Karpas-422 (cell line): Measurements from ENCODE around the gene RAB6C. TPM values are rescaled to one million over a fixed set of nuclear protein-coding genes. Genes with fewer than 3 reads are reported as not detected.
"Not testable (repeated sequence)": the region's sequence is repeated elsewhere in the genome, so short reads cannot be mapped to it uniquely, and the experiment has no call there.

Experiments
- DNase-seq: peaks from one replicate; pipeline ENCODE4 v3.0.0-alpha.2; 2015
- H2AFZ ChIP-seq: fragments of 200-600 bp; sonication (generic); 2 replicates; pipeline ENCODE4 v1.6.1; 2014; ENCODE audit warnings: antibody characterized with exemption, low read length, mixed read lengths
- H3K27ac ChIP-seq: fragments of 200-600 bp; sonication (generic); 2 replicates; pipeline ENCODE4 v1.5.1; 2014; ENCODE audit warnings: mild to moderate bottlenecking, low read length, moderate library complexity
- H3K27me3 ChIP-seq: fragments of 200-600 bp; sonication (generic); 2 replicates; pipeline ENCODE4 v1.6.1; 2014; ENCODE audit warnings: low read length, mixed read lengths
- H3K36me3 ChIP-seq: fragments of 200-600 bp; sonication (generic); 2 replicates; pipeline ENCODE4 v1.6.1; 2014; ENCODE audit warnings: low read length, mixed read lengths; ENCODE audit not compliant: insufficient read depth
- H3K4me1 ChIP-seq: fragments of 200-600 bp; sonication (generic); 2 replicates; pipeline ENCODE4 v1.6.1; 2014; ENCODE audit warnings: mild to moderate bottlenecking, low read length, mixed read lengths
- H3K4me2 ChIP-seq: fragments of 200-600 bp; sonication (generic); 2 replicates; pipeline ENCODE4 v1.6.1; 2014; ENCODE audit warnings: low read length, low read depth, mild to moderate bottlenecking; ENCODE audit not compliant: poor library complexity, severe bottlenecking
- H3K4me3 ChIP-seq: fragments of 200-600 bp; sonication (generic); 2 replicates; pipeline ENCODE4 v1.5.1; 2014; ENCODE audit warnings: mild to moderate bottlenecking, antibody characterized with exemption, low read length, mixed read lengths
- H3K79me2 ChIP-seq: fragments of 200-600 bp; sonication (generic); 2 replicates; pipeline ENCODE4 v1.6.1; 2014; ENCODE audit warnings: mild to moderate bottlenecking, low read length, mixed read lengths
- H3K9ac ChIP-seq: fragments of 200-600 bp; sonication (generic); 2 replicates; pipeline ENCODE4 v1.6.0; 2014; ENCODE audit warnings: low read length
- H3K9me2 ChIP-seq: fragments of 200-600 bp; sonication (generic), shearing (Covaris generic); replicated peaks from 2 replicates; pipeline ENCODE4 v1.6.0; 2014; ENCODE audit warnings: mild to moderate bottlenecking, low read length, moderate library complexity; ENCODE audit not compliant: insufficient read depth
- H3K9me3 ChIP-seq: fragments of 300-700, 200-600 bp; sonication (generic); 2 replicates; pipeline ENCODE4 v1.6.1; 2014; ENCODE audit warnings: low read length, mixed read lengths
- H4K20me1 ChIP-seq: fragments of 200-600 bp; sonication (generic); 2 replicates; pipeline ENCODE4 v1.6.1; 2014; ENCODE audit warnings: mild to moderate bottlenecking, antibody characterized with exemption, low read length, low read depth; ENCODE audit not compliant: insufficient read depth
- total RNA-seq: library from RNA; depleted of rRNA; stranded (reverse); fragments of >200 nt; shearing (Covaris generic); gene quantifications from 2 replicates; pipeline ENCODE4 v1.2.3, GENCODE V29; 2014; ENCODE audit warnings: low replicate concordance; rRNA removed

Gene RAB6C
- 0.52 and 1.5 TPM in 2 replicates for total RNA-seq

DNA sequence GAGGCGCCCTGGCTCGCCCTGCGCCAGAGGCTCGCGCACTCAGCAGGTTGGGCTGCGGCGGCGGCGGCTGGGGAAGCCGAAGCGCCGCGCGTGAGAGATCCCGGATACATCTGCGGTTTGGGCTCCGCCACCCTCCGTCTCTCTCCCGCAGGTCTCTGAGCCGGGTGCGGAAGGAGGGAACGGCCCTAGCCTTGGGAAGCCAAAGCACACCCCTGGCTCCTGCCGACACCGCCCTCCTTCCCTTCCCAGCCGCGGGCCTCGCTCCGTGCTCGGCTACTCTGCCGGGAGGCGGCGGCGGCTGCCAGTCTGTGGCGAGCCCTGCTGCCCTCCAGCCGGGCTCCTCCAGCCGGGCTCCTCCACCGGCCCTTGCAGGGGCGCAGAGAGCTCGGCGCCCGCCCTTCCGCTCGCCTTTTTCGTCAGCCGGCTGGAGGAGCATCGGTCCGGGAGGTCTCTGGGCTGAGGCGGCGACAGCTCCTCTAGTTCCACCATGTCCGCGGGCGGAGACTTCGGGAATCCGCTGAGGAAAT lies at the start of gene RAB6C:
Gene RAB6C, plus strand, starts transcription at position 38 of the 527 bp plus-strand sequence. Its CDS starts 450 bp downstream, at position 488.
- not testable (repeated sequence) for H3K79me2 ChIP-seq, H3K4me1 ChIP-seq, H3K9me2 ChIP-seq, H3K36me3 ChIP-seq, H4K20me1 ChIP-seq, H3K27me3 ChIP-seq, H2AFZ ChIP-seq, H3K9me3 ChIP-seq
- H3K4me2 ChIP-seq = peak within 1 kb of the TSS; percentile 57
- H3K4me3 ChIP-seq = peak within 1 kb of the TSS; percentile 58
- H3K9ac ChIP-seq = peak within 1 kb of the TSS; percentile 62
- H3K27ac ChIP-seq = peak within 1 kb of the TSS; percentile 88
- DNase-seq = peak; percentile 50

DNA sequence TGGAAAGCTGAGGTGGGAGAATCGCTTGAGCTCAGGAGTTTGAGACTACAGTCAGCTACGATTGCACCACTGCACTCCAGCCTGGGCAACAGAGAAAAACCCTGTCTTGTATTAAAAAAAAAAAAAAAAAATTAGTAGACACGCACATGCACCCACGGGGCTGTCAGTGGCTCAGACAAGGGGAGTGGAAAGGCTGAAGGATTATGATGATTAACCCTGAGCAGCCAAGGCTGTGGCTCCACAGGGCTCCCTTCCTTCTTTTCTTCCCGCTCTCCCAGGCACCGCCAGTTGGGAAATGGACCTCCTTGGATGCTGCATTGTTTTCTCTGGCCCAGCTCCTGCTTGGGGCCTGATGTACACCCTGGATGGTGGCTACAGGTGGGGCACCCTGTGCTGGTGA lies 49.0 kb upstream of the RAB6C start:
- Histone ChIP-seq H3K27me3 (no peaks in the 10 kb centered on the region), H3K9me2 (no peaks in the 10 kb centered on the region), H4K20me1 (no peaks in the 10 kb centered on the region), H2AFZ (no peak overlapping the region), H3K27ac (no peak overlapping the region), H3K79me2 (no peaks in the 10 kb centered on the region), H3K9me3 (no peaks in the 10 kb centered on the region), H3K4me3 (no peak overlapping the region), H3K4me2 (no peak overlapping the region), H3K36me3 (no peaks in the 10 kb centered on the region), H3K9ac (no peak overlapping the region), H3K4me1 (no peaks in the 10 kb centered on the region)
- no peak for DNase-seq

DNA sequence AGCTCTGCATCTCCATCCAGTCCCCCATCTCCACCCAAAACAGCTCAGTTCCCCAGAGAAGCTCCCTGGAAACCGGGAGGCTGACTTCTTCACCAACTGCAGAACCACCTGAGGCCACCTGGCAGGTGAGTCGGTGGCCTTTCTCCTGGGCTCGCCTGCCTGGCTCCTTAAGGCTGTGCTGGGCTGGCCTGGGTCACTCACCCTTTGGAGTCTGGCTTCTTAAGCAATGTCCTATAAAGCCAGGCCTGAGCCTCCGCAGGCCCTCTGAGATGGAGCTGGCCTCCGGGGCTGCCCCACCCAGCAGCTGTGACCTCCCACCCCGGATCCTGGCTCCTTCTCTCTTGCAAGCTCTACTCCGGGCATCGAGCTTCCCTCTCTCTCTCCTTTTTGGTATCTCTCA lies 46.1 kb upstream of the RAB6C start:
- not testable (repeated sequence) for H3K4me1 ChIP-seq, H3K9ac ChIP-seq, H3K9me3 ChIP-seq, H3K4me2 ChIP-seq, H3K79me2 ChIP-seq, H2AFZ ChIP-seq, H3K4me3 ChIP-seq, DNase-seq, H3K36me3 ChIP-seq, H3K9me2 ChIP-seq, H3K27ac ChIP-seq, H4K20me1 ChIP-seq, H3K27me3 ChIP-seq

DNA sequence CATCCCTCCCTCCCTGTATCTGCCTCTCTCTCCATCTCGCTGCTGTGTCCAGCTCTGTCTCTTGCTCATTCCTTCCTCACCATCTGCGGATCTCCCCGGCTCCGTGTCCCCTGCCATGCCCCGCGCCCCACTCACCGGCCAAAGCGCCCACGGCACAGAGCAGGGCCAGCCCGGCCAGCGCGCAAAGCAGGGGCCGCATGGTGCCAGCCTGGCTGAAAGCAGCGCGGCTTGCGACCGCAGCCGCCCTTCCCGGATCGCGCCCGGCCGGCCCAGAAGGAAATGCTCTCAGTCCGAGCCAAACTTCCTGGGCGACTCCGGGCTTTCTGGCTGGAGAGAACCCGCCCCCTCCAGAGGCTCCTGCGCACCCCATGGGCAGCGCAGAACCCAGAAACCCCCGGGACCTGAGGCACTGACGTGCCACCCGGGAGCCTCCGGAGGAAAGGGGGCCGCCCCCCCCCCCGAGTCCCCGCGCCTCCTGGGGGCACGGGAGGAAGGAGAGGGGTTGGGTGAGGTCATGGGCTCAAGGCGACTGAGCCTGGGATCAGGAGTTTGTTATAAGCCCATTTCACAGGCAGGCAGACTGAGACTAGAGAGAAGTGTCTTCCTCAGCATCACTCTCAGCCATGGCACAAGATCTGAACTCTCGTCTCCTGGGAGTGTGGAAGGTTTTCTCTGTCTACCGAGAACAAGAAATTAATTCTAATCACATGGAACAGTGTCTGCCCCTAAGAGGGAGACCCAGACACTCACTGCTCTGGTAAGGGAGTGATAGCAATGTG lies 45.2 kb upstream of the RAB6C start:
- no peak for DNase-seq
- H3K9me2 ChIP-seq = no peaks in the 10 kb centered on the region
- no peaks in the 10 kb centered on the region for H4K20me1 ChIP-seq
- H2AFZ ChIP-seq = no peak overlapping the region
- no peaks in the 10 kb centered on the region for H3K79me2 ChIP-seq
- no peaks in the 10 kb centered on the region for H3K4me1 ChIP-seq
- no peaks in the 10 kb centered on the region for H3K27me3 ChIP-seq
- H3K9ac ChIP-seq = no peak overlapping the region
- H3K36me3 ChIP-seq = no peaks in the 10 kb centered on the region
- H3K4me2 ChIP-seq = no peak overlapping the region
- no peak overlapping the region for H3K27ac ChIP-seq
- H3K4me3 ChIP-seq = no peak overlapping the region
- H3K9me3 ChIP-seq = no peaks in the 10 kb centered on the region

DNA sequence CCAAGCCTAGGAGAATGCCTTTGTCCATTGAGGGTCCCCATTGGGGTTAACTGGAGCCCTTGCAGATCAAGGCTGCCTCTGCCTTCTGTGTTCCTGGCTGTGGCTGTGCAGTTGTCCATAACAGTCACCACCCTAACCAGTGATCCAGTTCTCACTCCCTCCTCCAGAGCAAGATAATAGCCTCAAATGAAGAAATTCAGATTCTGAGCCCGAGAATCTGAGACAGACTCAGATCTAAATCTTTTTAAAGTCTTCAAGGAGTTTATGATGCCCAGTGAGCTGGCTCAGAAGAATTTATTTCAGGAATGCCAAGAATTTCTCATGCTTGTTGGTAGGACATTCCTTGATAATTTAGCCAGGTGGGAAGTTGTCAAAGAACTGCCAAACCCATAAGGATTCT lies 44.3 kb upstream of the RAB6C start:
- Histone ChIP-seq H2AFZ (no peak overlapping the region), H3K27me3 (no peaks in the 10 kb centered on the region), H4K20me1 (no peaks in the 10 kb centered on the region), H3K4me1 (no peaks in the 10 kb centered on the region), H3K4me2 (no peak overlapping the region), H3K27ac (no peak overlapping the region), H3K36me3 (no peaks in the 10 kb centered on the region), H3K9me2 (no peaks in the 10 kb centered on the region), H3K79me2 (no peaks in the 10 kb centered on the region), H3K9me3 (no peaks in the 10 kb centered on the region), H3K4me3 (no peak overlapping the region), H3K9ac (no peak overlapping the region)
- no peak for DNase-seq

DNA sequence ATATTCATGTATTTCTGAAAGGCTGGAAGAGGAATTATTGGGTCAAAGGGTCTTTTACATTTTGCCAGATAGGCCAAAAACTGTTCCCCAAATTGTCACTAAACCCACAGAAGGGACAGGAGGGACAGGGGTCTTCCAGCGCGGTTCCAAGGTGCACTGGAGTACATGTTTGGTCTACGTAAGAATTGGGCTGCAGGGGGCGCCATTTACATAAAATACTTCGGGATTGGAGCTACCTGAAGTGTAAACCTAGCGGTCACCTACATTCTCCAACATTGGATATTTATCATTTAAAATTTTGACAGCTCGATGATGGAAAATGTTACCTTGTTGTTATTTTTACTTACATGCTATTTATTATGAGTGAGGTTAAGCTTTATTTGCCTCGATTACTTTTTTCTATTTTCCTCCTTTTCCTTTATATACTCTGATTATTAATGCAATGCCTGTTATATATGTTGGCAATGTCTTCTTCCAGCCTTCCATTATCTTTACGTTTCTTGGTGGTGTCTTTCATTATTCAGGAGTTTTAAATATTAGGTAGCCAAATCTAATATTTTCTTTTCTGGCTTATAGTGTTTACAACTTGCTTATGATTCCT lies 43.0 kb upstream of the RAB6C start:
- no peak overlapping the region for H3K4me2 ChIP-seq
- H3K9ac ChIP-seq = no peak overlapping the region
- H3K79me2 ChIP-seq = no peaks in the 10 kb centered on the region
- no peaks in the 10 kb centered on the region for H3K27me3 ChIP-seq
- no peak overlapping the region for H3K4me3 ChIP-seq
- H2AFZ ChIP-seq = no peak overlapping the region
- no peak overlapping the region for H3K27ac ChIP-seq
- DNase-seq = no peak
- H3K9me2 ChIP-seq = no peaks in the 10 kb centered on the region
- no peaks in the 10 kb centered on the region for H3K36me3 ChIP-seq
- H4K20me1 ChIP-seq = no peaks in the 10 kb centered on the region
- no peaks in the 10 kb centered on the region for H3K9me3 ChIP-seq
- no peaks in the 10 kb centered on the region for H3K4me1 ChIP-seq

DNA sequence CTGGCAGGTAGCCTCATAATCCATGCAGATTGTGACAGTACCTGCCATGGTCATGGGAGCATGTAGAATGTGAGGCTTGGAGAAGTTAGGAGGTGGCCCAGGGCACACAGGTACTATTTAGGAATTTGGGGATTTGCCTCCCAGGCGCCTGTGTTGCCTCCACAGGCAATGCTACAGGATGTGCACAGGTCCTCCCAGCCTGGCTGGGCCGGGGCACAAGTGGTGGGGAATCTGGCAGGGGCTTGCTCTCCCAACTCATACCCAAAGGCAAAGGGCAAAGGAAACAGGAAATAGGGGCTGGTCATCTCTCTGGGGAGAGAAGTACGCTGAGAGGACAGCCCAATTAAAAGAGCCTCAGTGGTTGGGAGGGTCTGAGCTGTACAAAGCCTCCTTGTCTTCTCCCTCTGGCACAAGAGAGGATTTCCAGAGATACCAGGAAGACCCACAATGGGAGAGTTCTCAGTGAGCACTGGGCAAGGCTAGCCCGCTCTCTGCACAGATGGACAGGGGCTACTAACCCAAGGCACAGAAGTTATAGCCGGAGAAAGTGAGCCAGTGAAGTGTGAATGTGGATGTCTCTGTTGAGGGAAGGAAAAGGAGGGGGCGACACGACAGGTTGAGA lies 40.5 kb upstream of the RAB6C start:
- H3K4me1 ChIP-seq, H2AFZ ChIP-seq, H3K9me2 ChIP-seq, H3K4me2 ChIP-seq, H3K4me3 ChIP-seq, H4K20me1 ChIP-seq, H3K27me3 ChIP-seq, H3K79me2 ChIP-seq, H3K27ac ChIP-seq, H3K36me3 ChIP-seq, H3K9me3 ChIP-seq, H3K9ac ChIP-seq, DNase-seq: not testable (repeated sequence)

DNA sequence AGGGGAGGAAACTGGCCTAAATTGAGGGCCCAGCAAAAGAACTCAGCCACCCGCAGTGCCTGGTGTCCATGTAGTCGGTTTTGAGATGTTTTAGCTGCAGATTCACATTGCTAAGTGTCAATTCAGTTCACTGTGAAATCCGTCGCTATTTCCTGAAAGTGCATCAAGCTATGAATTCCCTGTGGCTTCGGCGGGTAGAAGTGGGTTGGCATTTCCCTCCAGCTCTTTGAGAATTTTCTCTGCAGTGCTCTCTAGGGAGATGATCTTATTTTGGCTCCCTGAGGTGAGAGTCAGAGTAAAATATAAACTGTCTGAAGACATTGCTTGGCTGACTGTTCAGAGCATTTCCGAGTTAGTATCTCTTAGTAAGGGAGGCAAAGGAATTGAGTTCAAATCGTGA lies 36.0 kb upstream of the RAB6C start:
- not testable (repeated sequence) for H3K9me2 ChIP-seq, DNase-seq, H3K4me2 ChIP-seq, H3K27ac ChIP-seq, H3K79me2 ChIP-seq, H3K4me1 ChIP-seq, H3K9me3 ChIP-seq, H3K9ac ChIP-seq, H3K36me3 ChIP-seq, H3K4me3 ChIP-seq, H3K27me3 ChIP-seq, H2AFZ ChIP-seq, H4K20me1 ChIP-seq
